Activated CD8-positive, alpha-beta T cell treated with anti-CD3 and anti-CD28 coated beads for 36 hours (primary cell): ENCODE measurements around the gene BCAS1. TPM values are rescaled to one million over a fixed set of nuclear protein-coding genes. Genes with fewer than 3 reads are reported as not detected.
"Not testable (repeated sequence)": the region's sequence is repeated elsewhere in the genome, so short reads cannot be mapped to it uniquely, and the experiment has no call there.

ENCODE experiments used
- ATAC-seq: fragments of 200-7000 bp; cut with Tn5 transposase; one replicate; pipeline ENCODE4 v1.10.0; 2021; ENCODE audit warnings: mild to moderate bottlenecking, moderate library complexity
- CTCF ChIA-PET: fragments of 350-600 bp; sonication (Branson Sonifier 250); formaldehyde crosslinking; loops from one replicate; lab custom pipeline; 2021; ENCODE audit warnings: antibody characterized with exemption; lab: Charles Lee
- POLR2A ChIA-PET: fragments of 350-600 bp; sonication (Branson Sonifier 250); formaldehyde crosslinking; loops from one replicate; lab custom pipeline; 2021; ENCODE audit warnings: antibody characterized with exemption; lab: Charles Lee
- DNase-seq: peaks from one replicate; pipeline ENCODE4 v3.0.0-alpha.2; 2020
- H3K27ac Mint-ChIP-seq: one replicate; pipeline ENCODE4 v1.8.0; 2021; ENCODE audit warnings: mild to moderate bottlenecking, mixed read lengths
- H3K27me3 Mint-ChIP-seq: one replicate; pipeline ENCODE4 v1.8.0; 2021; ENCODE audit warnings: mixed read lengths
- H3K36me3 Mint-ChIP-seq: one replicate; pipeline ENCODE4 v1.8.0; 2021; ENCODE audit warnings: low read depth, mixed read lengths
- H3K4me1 Mint-ChIP-seq: one replicate; pipeline ENCODE4 v1.8.0; 2021; ENCODE audit warnings: low read depth, mixed read lengths
- H3K4me3 Mint-ChIP-seq: one replicate; pipeline ENCODE4 v1.8.0; 2021; ENCODE audit warnings: mild to moderate bottlenecking, moderate library complexity, mixed read lengths
- H3K9me3 Mint-ChIP-seq: one replicate; pipeline ENCODE4 v1.8.0; 2021; ENCODE audit warnings: mixed read lengths
- intact Hi-C: fragments of 100-400 bp; cut with micrococcal nuclease; formaldehyde crosslinking; loops from one replicate; pipeline ENCODE4 v1.10.0; 2022
- total RNA-seq, 2 experiments: library from RNA; stranded (reverse); gene quantifications; one replicate each; pipeline ENCODE4 v1.2.3, GENCODE V29; 2021
- TF ChIP-seq, protein P1 (sequence below): fragments of 200-600 bp; IDR thresholded peaks from one replicate; pipeline ENCODE4 v1.8.0; 2022; ENCODE audit warnings: antibody characterized with exemption, mild to moderate bottlenecking

BCAS1 gene
- total RNA-seq, 2 experiments from 2014 or later: 0.09 TPM; not detected in 1

GRCh38 chr20:53974785-53975555 is 95.4 kb downstream of the BCAS1 start:
- Mint-ChIP-seq H3K4me3 (no peak overlapping the region), H3K4me1 (no peaks in the 10 kb centered on the region), H3K27ac (no peak overlapping the region), H3K36me3 (no peaks in the 10 kb centered on the region), H3K9me3 (peaks cover 12% of the 10 kb centered on the region), H3K27me3 (no peaks in the 10 kb centered on the region)
- no peak for ATAC-seq
- no peak for DNase-seq
- intact Hi-C loops: no loop called here
- CTCF ChIA-PET: no interaction called here
- POLR2A ChIA-PET: no interaction called here
- TF ChIP-seq, protein P1, sequence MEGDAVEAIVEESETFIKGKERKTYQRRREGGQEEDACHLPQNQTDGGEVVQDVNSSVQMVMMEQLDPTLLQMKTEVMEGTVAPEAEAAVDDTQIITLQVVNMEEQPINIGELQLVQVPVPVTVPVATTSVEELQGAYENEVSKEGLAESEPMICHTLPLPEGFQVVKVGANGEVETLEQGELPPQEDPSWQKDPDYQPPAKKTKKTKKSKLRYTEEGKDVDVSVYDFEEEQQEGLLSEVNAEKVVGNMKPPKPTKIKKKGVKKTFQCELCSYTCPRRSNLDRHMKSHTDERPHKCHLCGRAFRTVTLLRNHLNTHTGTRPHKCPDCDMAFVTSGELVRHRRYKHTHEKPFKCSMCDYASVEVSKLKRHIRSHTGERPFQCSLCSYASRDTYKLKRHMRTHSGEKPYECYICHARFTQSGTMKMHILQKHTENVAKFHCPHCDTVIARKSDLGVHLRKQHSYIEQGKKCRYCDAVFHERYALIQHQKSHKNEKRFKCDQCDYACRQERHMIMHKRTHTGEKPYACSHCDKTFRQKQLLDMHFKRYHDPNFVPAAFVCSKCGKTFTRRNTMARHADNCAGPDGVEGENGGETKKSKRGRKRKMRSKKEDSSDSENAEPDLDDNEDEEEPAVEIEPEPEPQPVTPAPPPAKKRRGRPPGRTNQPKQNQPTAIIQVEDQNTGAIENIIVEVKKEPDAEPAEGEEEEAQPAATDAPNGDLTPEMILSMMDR: no peak

- CTCF ChIA-PET, POLR2A ChIA-PET, DNase-seq, ATAC-seq, H3K4me3 Mint-ChIP-seq, H3K27ac Mint-ChIP-seq, H3K4me1 Mint-ChIP-seq, intact Hi-C loops, H3K27me3 Mint-ChIP-seq, H3K36me3 Mint-ChIP-seq: not testable (repeated sequence)
- peaks cover 12% of the 10 kb centered on the region for H3K9me3 Mint-ChIP-seq
Measured at GRCh38 chr20:53973882-53974281, 96.5 kb downstream of the BCAS1 start.

GRCh38 chr20:53972179-53972578 is 98.2 kb downstream of the BCAS1 start:
- TF ChIP-seq, protein P1: no peak

DNA sequence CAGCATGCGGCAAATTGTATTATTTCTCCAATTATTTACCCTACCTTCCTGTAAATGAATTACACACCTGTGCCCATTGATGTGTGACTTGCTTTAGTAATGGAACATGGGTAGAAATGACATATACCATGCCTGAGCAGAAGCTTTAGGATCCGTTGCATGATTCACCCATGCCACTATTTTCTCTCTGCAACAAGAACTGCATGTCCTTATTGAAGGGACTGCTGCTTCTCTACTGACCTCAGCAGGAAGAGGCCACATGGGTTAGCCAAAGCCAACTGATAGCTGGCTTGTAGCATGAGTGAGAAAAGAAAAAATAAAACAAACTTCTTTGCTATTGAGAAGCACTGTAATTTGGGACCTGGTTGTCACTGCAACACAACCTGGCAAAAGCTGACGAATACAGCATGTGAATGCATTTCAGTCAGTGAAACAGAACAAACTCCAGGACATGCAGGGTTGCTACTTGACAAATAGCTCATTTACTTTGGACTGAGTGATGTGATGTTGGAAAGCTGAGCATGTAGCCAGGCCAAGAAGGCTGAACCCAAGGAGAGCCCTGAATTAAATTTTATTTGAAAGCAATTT is 99.2 kb downstream of the BCAS1 start:
- Mint-ChIP-seq H3K36me3 (no peaks in the 10 kb centered on the region), H3K4me3 (no peak overlapping the region), H3K27ac (no peak overlapping the region), H3K4me1 (no peaks in the 10 kb centered on the region), H3K27me3 (no peaks in the 10 kb centered on the region), H3K9me3 (peaks cover 6% of the 10 kb centered on the region)
- ATAC-seq (no peak), DNase-seq (no peak)
- intact Hi-C loops: no loop called here
- ChIA-PET CTCF (interaction anchor here (1.4 kb wide), 1 partner anchor 10 kb away, joined by 3 read pairs; no protein-coding TSS in a partner anchor), POLR2A (interaction anchor here (1.2 to 1.3 kb wide), 2 partner anchors 10 to 128 kb away, joined by 3 read pairs; no protein-coding TSS in a partner anchor)
- TF ChIP-seq, protein P1: no peak

More at GRCh38 chr20:53972179-53972578, 98.2 kb downstream of the BCAS1 start:
- ATAC-seq (no peak), DNase-seq (no peak)
- no peaks in the 10 kb centered on the region for H3K27me3 Mint-ChIP-seq
- H3K9me3 Mint-ChIP-seq: peaks cover 12% of the 10 kb centered on the region
- no peaks in the 10 kb centered on the region for H3K4me1 Mint-ChIP-seq
- H3K36me3 Mint-ChIP-seq: no peaks in the 10 kb centered on the region
- intact Hi-C loops: no loop called here
- H3K27ac Mint-ChIP-seq: no peak overlapping the region
- ChIA-PET CTCF (interaction anchor here (0.7 kb wide), 1 partner anchor 12 kb away, joined by 3 read pairs; no protein-coding TSS in a partner anchor), POLR2A (interaction anchor here (0.7 to 1.3 kb wide), 2 partner anchors 11 to 19 kb away, joined by 3 read pairs; no protein-coding TSS in a partner anchor)
- H3K4me3 Mint-ChIP-seq: no peak overlapping the region

- Mint-ChIP-seq H3K27ac (no peak overlapping the region), H3K36me3 (no peaks in the 10 kb centered on the region), H3K4me1 (no peaks in the 10 kb centered on the region), H3K4me3 (no peak overlapping the region), H3K27me3 (no peaks in the 10 kb centered on the region), H3K9me3 (peaks cover 6% of the 10 kb centered on the region)
- ATAC-seq (no peak), DNase-seq (no peak)
- intact Hi-C loops: no loop called here
- ChIA-PET CTCF (interaction anchor here (1.1 to 1.8 kb wide), 3 partner anchors 10 to 12 kb away, joined by 3 to 6 read pairs (median 3); no protein-coding TSS in a partner anchor), POLR2A (interaction anchor here (1.2 kb wide), 1 partner anchor 127 kb away, joined by 3 read pairs; no protein-coding TSS in a partner anchor)
- TF ChIP-seq, protein P1: no peak
Measured at GRCh38 chr20:53970232-53970631, 100.2 kb downstream of the BCAS1 start.
